ENCODE measurements around the gene SNCA.

The SNCA gene

GRCh38 chr4:89757154-89757719 is 79.7 kb downstream of the SNCA start:
- no peak for DNase-seq (ENCODE audit: low read depth, low spot score)
- H3K4me1 ChIP-seq (ENCODE audit: control insufficient read depth, insufficient read depth, low read length): no peaks in the 10 kb centered on the region
- H3K36me3 ChIP-seq (ENCODE audit: control insufficient read depth, insufficient read depth, low read length): no peaks in the 10 kb centered on the region
- no peaks in the 10 kb centered on the region for H3K27me3 ChIP-seq (ENCODE audit: control insufficient read depth, insufficient read depth, low read length)
- no peaks in the 10 kb centered on the region for H3K9me3 ChIP-seq (ENCODE audit: control insufficient read depth, insufficient read depth, low read length)
- no peak overlapping the region for H3K27ac ChIP-seq (ENCODE audit: low read length)
- H3K4me3 ChIP-seq (ENCODE audit: low read length): no peak overlapping the region
- WGBS (ENCODE audit: insufficient coverage, insufficient read length): no CpG with 5 or more reads among the region's 4 CpGs

GRCh38 chr4:89755220-89755619 is 81.7 kb downstream of the SNCA start:
- no peak for DNase-seq (ENCODE audit: low read depth, low spot score)
- H3K9me3 ChIP-seq (ENCODE audit: control insufficient read depth, insufficient read depth, low read length): no peaks in the 10 kb centered on the region

GRCh38 chr4:89754531-89754930 is 82.4 kb downstream of the SNCA start:
- Histone ChIP-seq H3K4me1 (ENCODE audit: control insufficient read depth, insufficient read depth, low read length) (no peaks in the 10 kb centered on the region), H3K9me3 (ENCODE audit: control insufficient read depth, insufficient read depth, low read length) (no peaks in the 10 kb centered on the region), H3K4me3 (ENCODE audit: low read length) (no peak overlapping the region), H3K36me3 (ENCODE audit: control insufficient read depth, insufficient read depth, low read length) (no peaks in the 10 kb centered on the region), H3K27ac (ENCODE audit: low read length) (no peak overlapping the region), H3K27me3 (ENCODE audit: control insufficient read depth, insufficient read depth, low read length) (no peaks in the 10 kb centered on the region)
- no peak for DNase-seq (ENCODE audit: low read depth, low spot score)
- WGBS (ENCODE audit: insufficient coverage, insufficient read length): no CpG with 5 or more reads among the region's 4 CpGs

More at GRCh38 chr4:89755220-89755619, 81.7 kb downstream of the SNCA start:
- H3K36me3 ChIP-seq (ENCODE audit: control insufficient read depth, insufficient read depth, low read length): no peaks in the 10 kb centered on the region
- H3K27ac ChIP-seq (ENCODE audit: low read length): no peak overlapping the region
- no peaks in the 10 kb centered on the region for H3K27me3 ChIP-seq (ENCODE audit: control insufficient read depth, insufficient read depth, low read length)
- H3K4me3 ChIP-seq (ENCODE audit: low read length): no peak overlapping the region
- no peaks in the 10 kb centered on the region for H3K4me1 ChIP-seq (ENCODE audit: control insufficient read depth, insufficient read depth, low read length)

- no peaks in the 10 kb centered on the region for H3K27me3 ChIP-seq (ENCODE audit: control insufficient read depth, insufficient read depth, low read length)
- no peaks in the 10 kb centered on the region for H3K9me3 ChIP-seq (ENCODE audit: control insufficient read depth, insufficient read depth, low read length)
- no peak for DNase-seq (ENCODE audit: low read depth, low spot score)
- H3K27ac ChIP-seq (ENCODE audit: low read length): no peak overlapping the region
- no CpG with 5 or more reads among the region's 5 CpGs for WGBS (ENCODE audit: insufficient coverage, insufficient read length)
- no peak overlapping the region for H3K4me3 ChIP-seq (ENCODE audit: low read length)
- no peaks in the 10 kb centered on the region for H3K4me1 ChIP-seq (ENCODE audit: control insufficient read depth, insufficient read depth, low read length)
- no peaks in the 10 kb centered on the region for H3K36me3 ChIP-seq (ENCODE audit: control insufficient read depth, insufficient read depth, low read length)
Measured at GRCh38 chr4:89753601-89754066, 83.3 kb downstream of the SNCA start.

GRCh38 chr4:89752932-89753598 is 83.9 kb downstream of the SNCA start:
- Histone ChIP-seq H3K4me3 (ENCODE audit: low read length) (no peak overlapping the region), H3K27me3 (ENCODE audit: control insufficient read depth, insufficient read depth, low read length) (no peaks in the 10 kb centered on the region), H3K4me1 (ENCODE audit: control insufficient read depth, insufficient read depth, low read length) (no peaks in the 10 kb centered on the region), H3K27ac (ENCODE audit: low read length) (no peak overlapping the region), H3K9me3 (ENCODE audit: control insufficient read depth, insufficient read depth, low read length) (no peaks in the 10 kb centered on the region), H3K36me3 (ENCODE audit: control insufficient read depth, insufficient read depth, low read length) (no peaks in the 10 kb centered on the region)
- no CpG with 5 or more reads among the region's 7 CpGs for WGBS (ENCODE audit: insufficient coverage, insufficient read length)
- no peak for DNase-seq (ENCODE audit: low read depth, low spot score)

- Histone ChIP-seq H3K4me1 (ENCODE audit: control insufficient read depth, insufficient read depth, low read length) (no peaks in the 10 kb centered on the region), H3K36me3 (ENCODE audit: control insufficient read depth, insufficient read depth, low read length) (no peaks in the 10 kb centered on the region), H3K9me3 (ENCODE audit: control insufficient read depth, insufficient read depth, low read length) (no peaks in the 10 kb centered on the region), H3K27me3 (ENCODE audit: control insufficient read depth, insufficient read depth, low read length) (no peaks in the 10 kb centered on the region), H3K27ac (ENCODE audit: low read length) (no peak overlapping the region), H3K4me3 (ENCODE audit: low read length) (no peak overlapping the region)
- no peak for DNase-seq (ENCODE audit: low read depth, low spot score)
- no CpG with 5 or more reads among the region's 5 CpGs for WGBS (ENCODE audit: insufficient coverage, insufficient read length)
Measured at GRCh38 chr4:89751416-89751815, 85.5 kb downstream of the SNCA start.

- H3K4me1 ChIP-seq (ENCODE audit: control insufficient read depth, insufficient read depth, low read length): no peaks in the 10 kb centered on the region
- H3K9me3 ChIP-seq (ENCODE audit: control insufficient read depth, insufficient read depth, low read length): no peaks in the 10 kb centered on the region
- no peak overlapping the region for H3K27ac ChIP-seq (ENCODE audit: low read length)
- no peak overlapping the region for H3K4me3 ChIP-seq (ENCODE audit: low read length)
- H3K27me3 ChIP-seq (ENCODE audit: control insufficient read depth, insufficient read depth, low read length): no peaks in the 10 kb centered on the region
- 100% methylated on average over 1 of the region's 1 CpG for WGBS (ENCODE audit: insufficient coverage, insufficient read length)
- no peaks in the 10 kb centered on the region for H3K36me3 ChIP-seq (ENCODE audit: control insufficient read depth, insufficient read depth, low read length)
- DNase-seq (ENCODE audit: low read depth, low spot score): no peak
Measured at GRCh38 chr4:89746377-89746776, 90.6 kb downstream of the SNCA start.

- no peak for DNase-seq (ENCODE audit: low read depth, low spot score)
- no peaks in the 10 kb centered on the region for H3K27me3 ChIP-seq (ENCODE audit: control insufficient read depth, insufficient read depth, low read length)
- no CpG with 5 or more reads among the region's 1 CpG for WGBS (ENCODE audit: insufficient coverage, insufficient read length)
- no peaks in the 10 kb centered on the region for H3K4me1 ChIP-seq (ENCODE audit: control insufficient read depth, insufficient read depth, low read length)
- no peak overlapping the region for H3K27ac ChIP-seq (ENCODE audit: low read length)
- no peaks in the 10 kb centered on the region for H3K9me3 ChIP-seq (ENCODE audit: control insufficient read depth, insufficient read depth, low read length)
- H3K4me3 ChIP-seq (ENCODE audit: low read length): no peak overlapping the region
- no peaks in the 10 kb centered on the region for H3K36me3 ChIP-seq (ENCODE audit: control insufficient read depth, insufficient read depth, low read length)
Measured at GRCh38 chr4:89745708-89746107, 91.3 kb downstream of the SNCA start.

- DNase-seq (ENCODE audit: low read depth, low spot score): no peak
- no peaks in the 10 kb centered on the region for H3K36me3 ChIP-seq (ENCODE audit: control insufficient read depth, insufficient read depth, low read length)
- H3K4me1 ChIP-seq (ENCODE audit: control insufficient read depth, insufficient read depth, low read length): no peaks in the 10 kb centered on the region
- no peaks in the 10 kb centered on the region for H3K9me3 ChIP-seq (ENCODE audit: control insufficient read depth, insufficient read depth, low read length)
- WGBS (ENCODE audit: insufficient coverage, insufficient read length): no CpG with 5 or more reads among the region's 5 CpGs
- no peak overlapping the region for H3K27ac ChIP-seq (ENCODE audit: low read length)
- H3K4me3 ChIP-seq (ENCODE audit: low read length): no peak overlapping the region
- no peaks in the 10 kb centered on the region for H3K27me3 ChIP-seq (ENCODE audit: control insufficient read depth, insufficient read depth, low read length)
Measured at GRCh38 chr4:89744914-89745313, 92.0 kb downstream of the SNCA start.

GRCh38 chr4:89741768-89742167 is 95.2 kb downstream of the SNCA start:
- WGBS (ENCODE audit: insufficient coverage, insufficient read length): no CpG with 5 or more reads among the region's 3 CpGs
- Histone ChIP-seq H3K36me3 (ENCODE audit: control insufficient read depth, insufficient read depth, low read length) (no peaks in the 10 kb centered on the region), H3K4me3 (ENCODE audit: low read length) (no peak overlapping the region), H3K27me3 (ENCODE audit: control insufficient read depth, insufficient read depth, low read length) (no peaks in the 10 kb centered on the region), H3K27ac (ENCODE audit: low read length) (no peak overlapping the region), H3K4me1 (ENCODE audit: control insufficient read depth, insufficient read depth, low read length) (no peaks in the 10 kb centered on the region), H3K9me3 (ENCODE audit: control insufficient read depth, insufficient read depth, low read length) (no peaks in the 10 kb centered on the region)
- no peak for DNase-seq (ENCODE audit: low read depth, low spot score)

Measured in iPS DF 6.9 (cell line).